ENCODE measurements around the gene LONRF3. TPM values are rescaled to one million over a fixed set of nuclear protein-coding genes. Genes with fewer than 3 reads are reported as not detected.
"Not testable (repeated sequence)": the region's sequence is repeated elsewhere in the genome, so short reads cannot be mapped to it uniquely, and the experiment has no call there.

Gene LONRF3
- total RNA-seq, 1 experiment from 2014 or later, result 1.1 TPM

DNA sequence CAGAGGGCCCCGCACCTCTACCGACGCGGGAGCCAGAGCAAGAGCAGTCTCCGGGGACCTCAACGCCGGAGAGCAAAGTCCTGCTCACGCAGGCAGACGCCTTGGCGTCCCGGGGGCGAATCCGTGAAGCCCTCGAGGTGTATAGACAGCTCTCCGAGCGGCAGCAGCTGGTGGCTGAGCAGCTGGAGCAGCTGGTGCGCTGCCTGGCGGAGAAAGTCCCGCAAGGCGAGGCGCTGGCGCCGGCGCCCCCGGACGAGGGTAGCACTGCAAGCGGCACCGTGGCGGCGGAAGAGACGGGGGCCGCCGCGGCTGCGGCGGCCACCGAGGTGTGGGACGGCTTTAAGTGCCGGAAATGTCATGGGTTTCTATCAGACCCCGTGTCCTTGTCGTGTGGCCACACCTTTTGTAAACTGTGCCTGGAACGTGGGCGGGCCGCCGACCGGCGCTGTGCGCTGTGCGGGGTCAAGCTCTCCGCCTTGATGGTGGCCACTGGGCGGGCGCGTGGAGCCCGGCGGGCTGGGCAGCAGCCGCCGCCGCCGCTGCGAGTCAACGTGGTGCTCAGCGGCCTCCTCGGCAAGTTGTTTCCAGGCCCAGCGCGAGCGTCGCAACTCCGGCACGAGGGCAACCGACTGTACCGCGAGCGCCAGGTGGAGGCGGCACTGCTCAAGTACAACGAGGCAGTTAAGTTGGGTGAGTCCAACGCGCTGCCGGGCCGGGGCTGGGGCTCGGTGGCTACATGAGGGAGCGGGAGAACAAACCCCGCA is 672 bp downstream of the LONRF3 start:
- H3K27ac ChIP-seq, result no peak overlapping the region
- H3K4me3 ChIP-seq, result peak overlapping the region; percentile 41
- H3K27me3 ChIP-seq (replicated peaks), result 0 out of 2 replicates have a peak, but pooled peaks cover 13% of the 10 kb centered on the region
- no peaks in the 10 kb centered on the region for H3K9me3 ChIP-seq (replicated peaks)
- H3K4me1 ChIP-seq (replicated peaks), result peaks cover 26% of the 10 kb centered on the region
- H3K36me3 ChIP-seq, result no peaks in the 10 kb centered on the region
- DNase-seq (ENCODE audit: low read depth in 1 of 2, low spot score in 2 of 2), result peak; percentile 12 to 42

DNA sequence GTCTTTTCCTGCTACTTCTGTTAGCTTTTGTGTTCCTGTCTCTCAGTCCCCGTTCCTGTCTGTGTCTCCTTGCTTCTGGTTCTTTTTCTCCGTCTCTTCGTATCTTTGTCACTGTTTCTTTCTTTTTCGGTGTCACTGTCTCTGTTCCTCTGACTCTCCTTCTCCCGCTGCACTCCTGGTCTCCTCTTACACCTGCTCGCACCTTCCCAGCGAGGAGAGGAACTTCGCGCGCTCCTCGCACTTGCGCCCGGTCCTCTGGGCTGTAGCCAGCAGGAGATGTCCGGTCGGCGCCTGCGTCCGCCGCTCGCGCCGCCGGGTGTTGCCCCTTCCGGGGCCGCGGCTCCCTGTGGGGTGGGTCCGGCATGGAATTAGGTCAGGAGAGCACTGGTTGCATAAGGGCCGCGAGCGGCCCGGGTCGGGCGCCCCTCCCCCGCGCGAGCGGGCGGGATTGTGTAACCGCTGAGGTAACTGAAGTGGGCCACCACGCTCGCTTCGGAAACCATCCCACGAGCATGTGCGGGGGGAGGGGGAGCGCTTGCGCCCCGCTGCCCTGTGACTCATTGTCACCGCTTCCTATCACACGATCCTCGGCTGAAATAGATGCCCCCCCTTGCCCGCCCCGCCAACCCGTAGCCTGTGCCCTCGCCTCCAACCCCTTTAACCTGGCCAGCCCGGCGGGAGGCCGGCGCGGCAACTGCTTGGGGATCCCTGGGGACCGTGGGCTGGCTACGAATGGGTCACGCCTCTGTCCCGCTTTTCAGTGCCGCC is 1.6 kb downstream of the LONRF3 start:
- Histone ChIP-seq H3K4me1 (replicated peaks) (peaks cover 26% of the 10 kb centered on the region), H3K4me3 (peak overlapping the region; percentile 41), H3K9me3 (replicated peaks) (no peaks in the 10 kb centered on the region), H3K36me3 (no peaks in the 10 kb centered on the region), H3K27ac (peak overlapping the region; percentile 34; the same call in 1 of the 2 replicates), H3K27me3 (replicated peaks) (0 out of 2 replicates have a peak, but pooled peaks cover 13% of the 10 kb centered on the region)
- peak; percentile 57 to 64 for DNase-seq (ENCODE audit: low read depth in 1 of 2, low spot score in 2 of 2)

DNA sequence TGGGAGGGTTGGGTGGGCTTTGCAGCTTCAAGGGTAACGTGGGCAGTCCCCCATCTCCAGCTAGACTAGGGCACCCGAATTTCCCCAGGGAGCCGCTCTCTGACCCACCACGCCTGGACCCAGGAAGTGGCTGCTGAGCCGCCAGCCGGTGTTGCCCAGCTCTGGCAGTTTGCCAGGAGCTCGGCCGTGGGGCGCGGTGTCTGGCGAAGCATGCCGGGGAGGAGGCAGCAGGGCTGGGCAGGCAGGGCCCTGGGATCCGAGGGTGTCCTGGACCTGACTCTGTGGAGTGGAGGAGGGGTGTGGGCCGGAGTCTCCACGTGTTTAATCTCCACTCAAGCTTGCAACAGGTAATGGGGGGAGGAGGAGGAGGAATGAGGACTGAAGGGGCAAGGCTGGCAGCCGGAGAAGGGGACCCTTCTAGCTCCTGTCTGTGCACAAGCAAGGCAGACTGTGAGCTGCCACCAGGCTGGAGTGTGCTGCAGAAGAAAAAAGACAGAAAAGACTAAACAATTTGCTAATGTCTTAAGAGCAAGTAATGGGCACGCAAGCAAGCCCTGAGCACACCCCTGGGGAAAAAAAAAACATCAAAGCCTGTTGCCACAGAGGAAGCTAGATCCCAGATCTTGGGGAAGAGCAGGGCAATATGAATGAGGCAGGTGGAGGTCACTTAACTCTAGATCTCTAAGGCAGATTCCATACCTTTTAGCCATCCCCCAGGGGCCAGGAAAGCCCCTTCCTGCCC is 2.4 kb downstream of the LONRF3 start:
- no peaks in the 10 kb centered on the region for H3K36me3 ChIP-seq
- H3K27me3 ChIP-seq (replicated peaks), result 0 out of 2 replicates have a peak, but pooled peaks cover 13% of the 10 kb centered on the region
- peak overlapping the region; percentile 41 for H3K4me3 ChIP-seq
- no peaks in the 10 kb centered on the region for H3K9me3 ChIP-seq (replicated peaks)
- H3K4me1 ChIP-seq (replicated peaks), result peaks cover 26% of the 10 kb centered on the region
- DNase-seq (ENCODE audit: low read depth in 1 of 2, low spot score in 2 of 2), result peak; percentile 3 to 44
- peak overlapping the region; percentile 34; the same call in 1 of the 2 replicates for H3K27ac ChIP-seq

DNA sequence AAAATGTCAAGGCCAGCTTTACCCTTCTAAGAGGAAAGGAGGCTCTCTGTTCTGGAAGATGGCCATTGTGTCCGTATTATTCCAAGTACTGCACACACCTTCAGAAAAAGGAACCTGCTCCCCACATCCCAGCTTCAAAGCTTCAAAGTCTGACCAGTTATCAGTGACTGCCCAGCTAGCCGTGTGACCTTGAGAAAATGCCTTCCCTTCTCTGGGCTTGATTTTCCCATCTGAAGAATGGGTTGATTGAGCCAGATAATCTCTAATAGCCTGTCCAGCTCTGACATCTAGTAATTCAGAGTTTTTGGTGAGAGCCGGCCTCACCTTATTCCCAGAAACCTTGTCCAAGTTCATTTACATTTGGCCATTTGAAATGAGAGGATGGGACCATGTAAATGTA is 3.0 kb downstream of the LONRF3 start:
- H3K9me3 ChIP-seq (replicated peaks), result no peaks in the 10 kb centered on the region
- H3K36me3 ChIP-seq, result no peaks in the 10 kb centered on the region
- H3K27me3 ChIP-seq (replicated peaks), result 0 out of 2 replicates have a peak, but pooled peaks cover 13% of the 10 kb centered on the region
- no peak for DNase-seq (ENCODE audit: low read depth in 1 of 2, low spot score in 2 of 2)
- H3K4me1 ChIP-seq (replicated peaks), result peaks cover 26% of the 10 kb centered on the region
- no peak overlapping the region for H3K4me3 ChIP-seq
- H3K27ac ChIP-seq, result no peak overlapping the region

DNA sequence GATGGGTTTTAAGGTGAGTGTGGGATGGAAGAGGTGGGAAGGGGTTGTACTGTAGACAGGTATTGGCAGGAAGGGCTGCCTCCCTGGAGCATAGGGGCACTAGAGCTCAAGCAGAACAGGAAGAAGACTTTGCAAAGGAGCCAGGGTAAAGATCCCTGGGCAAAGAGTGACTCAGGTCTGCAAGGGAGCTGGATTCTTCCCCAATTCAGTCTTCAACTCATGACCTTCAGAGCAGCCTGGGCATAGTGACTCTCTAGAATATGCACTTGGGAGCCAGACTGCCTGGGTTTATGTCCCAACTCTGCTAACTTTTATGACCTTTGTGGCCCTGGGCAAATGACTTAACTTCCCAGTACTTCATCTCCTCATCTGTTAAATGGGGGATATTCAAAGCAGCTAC is 4.0 kb downstream of the LONRF3 start:
- no peak for DNase-seq (ENCODE audit: low read depth in 1 of 2, low spot score in 2 of 2)
- no peaks in the 10 kb centered on the region for H3K9me3 ChIP-seq (replicated peaks)

DNA sequence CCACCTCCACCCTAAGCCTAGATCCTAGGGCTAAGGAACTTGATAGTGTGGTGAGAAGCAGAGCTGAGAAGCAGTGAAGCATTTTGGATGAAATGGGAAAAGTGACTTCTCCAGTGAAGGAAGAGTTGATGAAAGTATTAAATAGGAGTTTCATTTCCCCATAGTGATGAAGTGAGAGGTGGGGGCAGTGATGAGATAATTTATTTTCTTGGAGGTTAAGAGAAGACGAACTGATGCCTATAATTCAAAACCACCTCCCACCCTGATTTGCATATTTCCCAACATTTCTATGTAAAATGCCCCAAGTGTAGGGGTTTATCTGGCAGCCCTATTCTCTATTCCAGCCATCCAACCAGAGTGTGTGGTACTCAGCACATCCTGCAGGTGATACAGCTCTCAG is 6.3 kb downstream of the LONRF3 start:
- no peak overlapping the region for H3K27ac ChIP-seq
- no peak for DNase-seq (ENCODE audit: low read depth in 1 of 2, low spot score in 2 of 2)
- H3K4me1 ChIP-seq (replicated peaks), result peaks cover 10% of the 10 kb centered on the region
- H3K27me3 ChIP-seq (replicated peaks), result no peaks in the 10 kb centered on the region
- H3K9me3 ChIP-seq (replicated peaks), result no peaks in the 10 kb centered on the region
- no peak overlapping the region for H3K4me3 ChIP-seq
- H3K36me3 ChIP-seq, result no peaks in the 10 kb centered on the region

More for the DNA sequence above, 4.0 kb downstream of the LONRF3 start:
- Histone ChIP-seq H3K4me3 (no peak overlapping the region), H3K36me3 (no peaks in the 10 kb centered on the region), H3K4me1 (replicated peaks) (peaks cover 26% of the 10 kb centered on the region), H3K27ac (no peak overlapping the region), H3K27me3 (replicated peaks) (0 out of 2 replicates have a peak, but pooled peaks cover 8% of the 10 kb centered on the region)

DNA sequence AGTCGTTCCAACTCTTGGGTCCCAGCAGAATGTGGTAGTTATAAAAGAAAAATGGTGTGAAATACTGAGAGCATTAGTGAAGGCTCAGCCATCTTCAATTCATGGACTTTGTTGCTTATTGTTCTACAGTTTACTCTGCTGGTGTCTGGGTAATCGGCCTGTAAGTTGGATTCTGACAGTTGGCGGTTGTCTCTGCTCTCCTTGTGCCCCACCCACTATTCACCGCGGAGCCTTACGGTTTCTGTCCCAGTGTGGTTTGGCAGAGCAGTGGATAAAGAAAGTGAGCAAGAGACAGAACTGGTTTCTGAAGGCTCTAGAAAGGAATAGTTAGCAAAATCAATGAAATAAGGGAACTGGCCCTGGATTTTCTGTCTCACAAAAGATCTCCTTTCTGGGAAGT is 9.1 kb downstream of the LONRF3 start:
- Histone ChIP-seq H3K27ac (no peak overlapping the region), H3K9me3 (replicated peaks) (no peaks in the 10 kb centered on the region), H3K36me3 (no peaks in the 10 kb centered on the region), H3K27me3 (replicated peaks) (no peaks in the 10 kb centered on the region), H3K4me3 (no peak overlapping the region), H3K4me1 (replicated peaks) (no peaks in the 10 kb centered on the region)
- no peak for DNase-seq (ENCODE audit: low read depth in 1 of 2, low spot score in 2 of 2)

DNA sequence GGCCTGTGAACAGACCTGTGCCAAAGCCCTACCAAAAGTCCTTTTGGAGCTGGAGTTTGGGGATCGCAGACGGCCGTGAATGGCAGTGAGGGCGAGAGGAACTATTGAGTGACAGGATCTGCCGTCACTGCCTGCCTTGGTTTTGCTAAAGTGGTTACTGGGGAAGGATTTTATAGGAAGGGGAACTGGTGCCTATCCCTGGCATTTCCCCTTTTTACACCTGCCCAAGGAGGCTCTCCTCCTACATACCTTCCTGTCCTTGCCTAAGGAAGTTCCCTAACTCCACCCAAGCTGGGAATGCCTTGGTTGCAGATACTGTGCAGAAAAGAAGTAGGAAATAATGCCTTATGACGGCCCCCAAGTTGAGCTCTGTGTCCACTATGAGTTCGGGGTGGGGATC is 14.5 kb downstream of the LONRF3 start:
- no peaks in the 10 kb centered on the region for H3K36me3 ChIP-seq
- H3K4me3 ChIP-seq, result no peak overlapping the region
- no peak overlapping the region for H3K27ac ChIP-seq
- H3K27me3 ChIP-seq (replicated peaks), result no peaks in the 10 kb centered on the region
- no peaks in the 10 kb centered on the region for H3K9me3 ChIP-seq (replicated peaks)
- no peak for DNase-seq (ENCODE audit: low read depth in 1 of 2, low spot score in 2 of 2)
- no peaks in the 10 kb centered on the region for H3K4me1 ChIP-seq (replicated peaks)

DNA sequence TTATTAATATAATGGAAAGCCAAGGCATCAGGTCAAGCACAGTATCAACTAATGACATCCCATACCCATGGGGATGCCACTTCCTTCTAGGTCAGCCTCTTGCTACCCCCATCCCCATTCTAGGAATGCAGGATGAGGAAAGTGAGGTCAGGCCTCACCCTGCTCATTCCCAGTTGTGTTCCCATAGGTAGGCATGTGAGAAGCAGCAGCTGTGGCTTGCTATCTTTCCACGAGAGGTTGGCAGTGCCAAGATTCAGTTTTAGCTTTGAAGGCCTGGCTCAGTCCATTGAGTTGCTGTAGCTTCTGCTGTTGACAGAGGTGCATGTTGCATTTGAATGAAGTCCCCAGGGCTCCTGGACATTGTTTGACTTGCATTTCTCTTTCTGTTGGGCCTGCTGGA is 15.5 kb downstream of the LONRF3 start:
- no peaks in the 10 kb centered on the region for H3K9me3 ChIP-seq (replicated peaks)
- H3K4me3 ChIP-seq, result no peak overlapping the region
- no peak for DNase-seq (ENCODE audit: low read depth in 1 of 2, low spot score in 2 of 2)
- no peak overlapping the region for H3K27ac ChIP-seq
- no peaks in the 10 kb centered on the region for H3K36me3 ChIP-seq
- H3K27me3 ChIP-seq (replicated peaks), result no peaks in the 10 kb centered on the region
- H3K4me1 ChIP-seq (replicated peaks), result no peaks in the 10 kb centered on the region

DNA sequence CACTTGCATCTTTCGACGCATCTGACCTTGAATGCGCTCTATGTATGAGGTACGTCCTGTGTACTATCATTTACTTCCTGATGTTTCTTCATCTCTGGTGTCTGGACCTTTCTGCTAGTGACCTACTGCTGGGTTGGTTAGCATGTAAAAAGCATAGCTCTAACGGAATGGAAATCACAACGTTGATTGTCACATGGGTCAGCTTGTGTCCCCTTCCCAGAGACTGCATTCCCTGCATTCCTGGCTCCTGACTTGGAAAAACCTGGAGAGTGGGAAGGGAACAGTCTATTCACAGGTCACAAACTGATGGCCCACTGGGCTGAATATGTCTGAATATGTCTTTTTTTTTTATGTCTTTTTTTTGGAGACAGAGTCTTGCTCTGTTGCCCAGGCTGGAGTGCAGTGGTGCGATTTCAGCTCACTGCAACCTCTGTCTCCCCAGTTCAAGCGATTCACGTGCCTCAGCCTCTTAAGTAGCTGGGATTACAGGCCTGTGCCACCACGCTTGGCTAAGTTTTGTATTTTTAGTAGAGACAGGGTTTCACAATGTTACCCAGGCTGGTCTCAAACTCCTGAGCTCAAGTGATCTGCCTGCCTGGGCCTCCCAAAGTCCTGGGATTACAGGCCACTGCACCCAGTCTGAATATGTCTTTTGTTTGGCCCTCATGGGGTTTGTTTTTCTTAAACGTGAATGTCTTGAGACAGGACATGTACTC is 16.3 kb downstream of the LONRF3 start:
- no peaks in the 10 kb centered on the region for H3K9me3 ChIP-seq (replicated peaks)
- no peaks in the 10 kb centered on the region for H3K36me3 ChIP-seq
- H3K27me3 ChIP-seq (replicated peaks), result no peaks in the 10 kb centered on the region
- no peak overlapping the region for H3K4me3 ChIP-seq
- no peak for DNase-seq (ENCODE audit: low read depth in 1 of 2, low spot score in 2 of 2)
- H3K4me1 ChIP-seq (replicated peaks), result no peaks in the 10 kb centered on the region
- H3K27ac ChIP-seq, result no peak overlapping the region

DNA sequence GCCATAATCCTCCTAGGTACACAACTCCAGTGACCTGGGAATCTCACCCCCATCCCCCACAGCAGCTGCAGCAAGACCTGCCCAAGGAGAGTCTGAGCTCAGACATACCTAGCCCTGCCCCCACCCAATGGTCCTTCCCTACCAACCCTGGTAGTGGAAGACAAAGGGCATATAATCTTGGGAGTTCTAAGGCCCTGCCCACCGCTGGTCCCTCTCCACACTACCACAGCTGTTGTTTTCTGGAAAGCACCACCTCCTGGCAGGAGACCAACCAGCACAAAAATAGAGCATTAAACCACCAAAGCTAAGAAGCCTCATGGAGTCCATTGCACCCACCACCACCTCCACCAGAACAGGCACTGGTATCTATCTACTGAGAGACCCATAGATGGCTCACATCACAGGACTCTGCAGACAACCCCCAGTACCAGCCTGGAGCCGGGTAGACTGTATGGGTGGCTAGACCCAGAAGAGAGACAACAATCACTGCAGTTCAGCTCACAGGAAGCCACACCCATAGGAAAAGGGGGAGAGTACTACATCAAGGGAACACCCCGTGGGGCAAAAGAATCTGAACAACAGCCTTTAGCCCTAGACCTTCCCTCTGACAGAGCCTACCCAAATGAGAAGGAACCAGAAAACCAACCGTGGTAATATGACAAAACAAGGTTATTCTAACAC is 18.2 kb downstream of the LONRF3 start:
- H3K36me3 ChIP-seq; H3K27me3 ChIP-seq (replicated peaks); H3K4me1 ChIP-seq (replicated peaks); H3K4me3 ChIP-seq; H3K9me3 ChIP-seq (replicated peaks); DNase-seq (ENCODE audit: low read depth in 1 of 2, low spot score in 2 of 2); H3K27ac ChIP-seq: not testable (repeated sequence)

DNA sequence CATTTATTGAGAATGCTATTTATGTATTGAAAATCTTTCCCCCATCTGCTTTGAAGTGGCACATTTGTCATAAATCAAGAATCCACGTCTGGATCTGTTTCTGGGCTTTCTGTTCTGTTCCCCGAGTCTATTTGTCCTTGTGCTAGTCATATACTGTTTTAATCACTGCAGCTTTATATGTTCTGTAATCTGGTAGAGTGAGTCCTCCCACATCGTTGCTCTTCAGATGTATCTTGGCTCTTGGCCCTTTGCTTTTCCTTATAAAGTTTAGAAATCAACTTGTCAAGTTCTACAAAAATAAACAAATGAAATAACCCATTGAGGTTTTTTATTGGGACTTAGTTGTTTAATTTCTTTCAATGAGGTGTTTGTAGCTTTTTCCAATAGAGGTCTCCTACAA is 29.0 kb downstream of the LONRF3 start:
- no peaks in the 10 kb centered on the region for H3K36me3 ChIP-seq
- DNase-seq (ENCODE audit: low read depth in 1 of 2, low spot score in 2 of 2), result no peak
- no peak overlapping the region for H3K4me3 ChIP-seq
- no peak overlapping the region for H3K27ac ChIP-seq
- H3K4me1 ChIP-seq (replicated peaks), result no peaks in the 10 kb centered on the region
- no peaks in the 10 kb centered on the region for H3K9me3 ChIP-seq (replicated peaks)
- H3K27me3 ChIP-seq (replicated peaks), result no peaks in the 10 kb centered on the region
